GM21619 (cell line): ENCODE measurements around the gene EIF5A.
"Not testable (repeated sequence)": the region's sequence is repeated elsewhere in the genome, so short reads cannot be mapped to it uniquely, and the experiment has no call there.

Experiments
- ATAC-seq: cut with Tn5 transposase; IDR thresholded peaks from one replicate; pipeline ENCODE4 v1.9.1; 2021; ENCODE audit not compliant: unreplicated experiment

The EIF5A gene

GRCh38 chr17:7329997-7330637 lies 22.7 kb downstream of the EIF5A start:
- ATAC-seq, result peak; percentile 38

DNA sequence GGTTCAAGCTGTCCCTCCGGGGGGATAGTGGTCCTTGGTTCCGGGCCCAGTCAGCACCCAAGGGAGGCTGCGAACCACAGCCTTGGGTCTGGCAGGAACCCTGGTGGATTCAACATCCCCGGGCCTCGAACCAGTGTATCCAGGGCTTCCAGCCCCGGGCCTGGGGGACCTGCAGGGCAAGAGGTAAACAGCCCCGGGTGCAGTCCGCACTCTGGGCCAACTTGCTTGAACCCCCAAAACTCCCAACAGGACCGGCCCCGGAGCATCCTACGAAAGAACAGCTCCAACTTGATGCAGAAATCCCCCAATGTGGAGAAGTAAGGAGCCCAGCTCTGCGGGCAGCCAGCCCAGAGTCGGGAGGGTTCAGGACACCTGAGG lies 23.2 kb downstream of the EIF5A start:
- no peak for ATAC-seq

DNA sequence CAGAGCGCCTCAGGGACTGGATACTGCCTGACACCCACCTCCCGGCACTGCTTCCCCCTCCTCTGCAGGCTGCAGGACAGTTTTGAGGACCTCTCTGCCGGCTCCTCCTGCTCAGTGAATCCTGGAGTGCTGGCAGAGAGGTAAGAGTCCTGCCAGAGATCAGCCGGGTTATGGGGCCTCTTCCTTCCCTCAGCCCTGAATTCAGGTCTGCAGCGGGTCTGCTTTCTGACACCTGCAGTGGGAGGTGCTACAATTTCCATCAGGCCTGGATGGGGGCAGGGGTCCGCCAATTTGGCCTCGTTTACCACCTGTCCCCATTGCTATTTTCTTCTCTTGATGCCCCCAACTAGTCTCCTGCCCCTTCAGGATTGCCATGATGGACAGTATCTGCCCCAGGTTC lies 24.7 kb downstream of the EIF5A start:
- no peak for ATAC-seq

DNA sequence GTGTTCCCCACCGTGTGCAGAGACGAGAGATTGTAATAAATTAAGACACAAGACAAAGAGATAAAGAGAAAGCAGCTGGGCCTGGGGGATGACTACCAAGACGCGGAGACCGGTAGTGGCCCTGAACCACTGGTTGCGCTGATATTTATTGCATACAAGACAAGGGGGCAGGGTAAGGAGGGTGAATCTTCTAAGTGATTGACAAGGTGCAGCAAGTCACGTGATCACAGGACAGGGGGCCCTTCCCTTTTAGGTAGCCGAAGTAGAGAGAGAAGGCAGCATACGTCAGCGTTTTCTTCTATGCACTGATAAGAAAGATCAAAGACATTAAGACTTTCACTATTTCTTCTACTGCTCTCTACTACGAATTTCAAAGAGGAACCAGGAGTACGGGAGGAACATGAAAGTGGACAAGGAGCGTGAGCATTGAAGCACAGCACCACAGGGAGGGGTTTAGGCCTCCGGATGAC lies 25.2 kb downstream of the EIF5A start:
- not testable (repeated sequence) for ATAC-seq

GRCh38 chr17:7334938-7335538 lies 27.6 kb downstream of the EIF5A start:
- ATAC-seq, result no peak

- not testable (repeated sequence) for ATAC-seq
These were observed 28.3 kb downstream of the EIF5A start for GRCh38 chr17:7335765-7336164.

GRCh38 chr17:7336240-7337175 lies 29.1 kb downstream of the EIF5A start, which contains the start of gene ACAP1:
Gene ACAP1 (plus strand): TSS chr17:7336529. CDS start chr17:7336735, 206 bp downstream.
- peak; percentile 64 for ATAC-seq

DNA sequence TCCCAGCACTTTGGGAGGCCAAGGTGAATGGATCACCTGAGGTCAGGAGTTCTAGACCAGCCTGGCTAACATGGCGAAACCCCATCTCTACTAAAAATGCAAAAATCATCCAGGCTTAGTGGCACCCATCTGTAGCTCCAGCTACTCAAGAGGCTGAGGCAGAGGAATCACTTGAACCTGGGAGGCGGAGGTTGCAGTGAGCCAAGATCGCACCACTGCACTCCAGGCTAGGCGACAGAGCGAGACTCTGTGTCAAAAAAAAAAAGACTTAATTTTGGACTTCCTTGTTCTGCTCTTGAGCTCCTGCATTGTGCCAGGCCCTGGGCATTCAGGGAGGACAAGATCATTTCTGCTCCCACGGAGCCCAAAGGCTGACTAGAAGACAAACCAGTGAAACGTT lies 30.2 kb downstream of the EIF5A start:
- not testable (repeated sequence) for ATAC-seq

- no peak for ATAC-seq
These were observed 32.8 kb downstream of the EIF5A start for GRCh38 chr17:7340179-7340578.

DNA sequence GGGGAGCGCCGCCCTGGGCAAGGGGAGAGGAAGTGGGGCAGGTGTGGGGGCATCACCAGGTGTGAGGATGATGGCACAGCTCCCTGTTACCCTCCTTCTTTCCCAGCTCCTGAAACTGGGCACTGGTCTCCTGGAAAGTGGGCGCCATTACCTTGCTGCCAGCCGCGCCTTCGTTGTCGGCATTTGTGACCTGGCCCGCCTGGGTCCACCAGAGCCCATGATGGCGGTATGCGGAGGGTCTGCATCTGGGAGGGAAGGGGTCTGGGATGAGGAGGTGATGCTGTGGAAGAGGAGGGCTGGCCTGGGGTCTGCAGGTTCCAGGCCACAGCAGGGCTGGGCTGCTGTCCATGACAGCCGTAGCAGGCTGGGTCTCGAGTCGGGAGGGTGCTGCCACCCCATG lies 34.4 kb downstream of the EIF5A start:
- ATAC-seq, result no peak

DNA sequence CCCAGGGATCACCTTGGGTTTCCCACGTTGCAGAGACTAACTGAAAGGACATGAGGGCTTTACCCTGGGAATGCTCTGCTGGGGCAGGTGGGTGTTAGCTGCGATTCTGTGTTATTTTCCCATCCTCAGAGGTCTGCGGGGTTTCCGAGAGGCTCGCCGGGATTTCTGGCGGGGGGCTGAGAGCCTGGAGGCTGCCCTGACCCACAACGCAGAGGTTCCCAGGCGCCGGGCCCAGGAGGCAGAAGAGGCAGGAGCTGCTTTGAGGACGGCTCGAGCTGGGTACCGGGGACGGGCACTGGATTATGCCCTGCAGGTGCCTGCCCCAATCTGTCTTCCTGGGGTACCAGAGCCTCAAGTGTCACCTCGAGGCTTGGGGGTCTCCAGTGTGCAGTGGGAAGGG lies 35.8 kb downstream of the EIF5A start:
- ATAC-seq, result no peak

- no peak for ATAC-seq
These were observed 39.6 kb downstream of the EIF5A start for GRCh38 chr17:7346761-7347614.

- no peak for ATAC-seq
These were observed 40.4 kb downstream of the EIF5A start for GRCh38 chr17:7347630-7348477.

- no peak for ATAC-seq
These were observed 41.2 kb downstream of the EIF5A start for GRCh38 chr17:7348478-7349242.

DNA sequence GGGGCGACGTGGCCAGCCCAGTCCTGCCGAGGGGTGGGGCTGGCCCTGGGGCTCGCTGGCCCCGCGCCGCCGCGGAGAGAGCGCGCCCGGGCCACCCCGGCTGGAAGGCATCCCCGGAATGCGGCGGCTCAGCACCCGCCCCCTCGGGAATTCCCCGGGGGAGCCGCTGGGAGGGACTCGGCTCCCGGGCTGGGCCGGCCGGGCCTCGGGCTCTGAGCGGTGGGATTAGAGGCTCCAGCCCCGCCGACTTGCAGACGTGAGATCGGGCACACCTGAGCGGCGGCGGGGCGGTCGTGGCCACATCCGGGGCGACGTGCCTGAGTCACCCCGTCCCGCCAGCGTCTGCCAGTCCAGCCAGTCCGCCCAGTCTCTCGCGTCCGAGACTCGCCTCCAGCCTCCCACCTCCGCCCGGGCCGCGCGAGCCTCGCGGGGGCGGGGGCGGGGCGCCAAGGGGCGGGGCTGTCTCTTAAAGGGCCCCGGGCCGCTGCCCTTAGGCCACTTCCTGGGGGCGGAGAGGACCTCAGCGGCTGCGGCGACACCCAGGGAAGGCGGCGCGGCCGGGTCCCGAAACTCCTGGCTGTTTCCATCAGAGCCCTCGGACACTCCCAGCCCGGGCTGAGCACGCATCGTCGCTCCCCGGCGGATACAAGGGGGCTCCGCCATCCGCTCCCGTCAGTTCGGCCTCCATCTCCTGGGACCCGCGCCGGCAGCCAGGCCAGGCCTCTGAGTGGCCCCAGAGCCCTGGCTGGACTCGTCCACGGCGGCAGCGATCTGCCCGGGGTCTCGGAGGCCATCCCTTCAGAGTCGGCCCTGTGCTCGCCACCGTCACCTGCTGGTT lies 44.5 kb downstream of the EIF5A start, which contains the start of gene KCTD11:
TSS of gene KCTD11 (plus strand) at position 498 of the 838 bp plus-strand sequence.
- peak; percentile 60 for ATAC-seq

DNA sequence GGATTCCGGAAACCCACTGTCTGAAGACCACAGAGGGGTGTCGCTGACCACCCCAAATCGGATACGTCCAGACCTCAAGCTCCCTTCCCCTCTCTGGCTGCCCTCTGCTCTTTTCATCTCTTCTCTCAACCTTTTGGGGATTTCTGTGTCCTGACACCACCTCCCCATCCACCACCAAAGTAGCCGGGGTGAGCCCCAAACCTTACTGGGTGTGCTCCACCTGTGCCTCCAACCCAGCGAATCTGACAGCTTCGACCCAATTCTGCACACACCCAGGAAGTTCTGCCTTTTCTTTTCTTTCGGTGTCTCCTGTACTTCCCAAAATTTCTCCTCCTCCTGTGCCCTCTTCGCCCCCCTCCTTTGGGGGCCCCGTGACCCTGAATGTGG lies 45.1 kb downstream of the EIF5A start:
- ATAC-seq, result no peak

DNA sequence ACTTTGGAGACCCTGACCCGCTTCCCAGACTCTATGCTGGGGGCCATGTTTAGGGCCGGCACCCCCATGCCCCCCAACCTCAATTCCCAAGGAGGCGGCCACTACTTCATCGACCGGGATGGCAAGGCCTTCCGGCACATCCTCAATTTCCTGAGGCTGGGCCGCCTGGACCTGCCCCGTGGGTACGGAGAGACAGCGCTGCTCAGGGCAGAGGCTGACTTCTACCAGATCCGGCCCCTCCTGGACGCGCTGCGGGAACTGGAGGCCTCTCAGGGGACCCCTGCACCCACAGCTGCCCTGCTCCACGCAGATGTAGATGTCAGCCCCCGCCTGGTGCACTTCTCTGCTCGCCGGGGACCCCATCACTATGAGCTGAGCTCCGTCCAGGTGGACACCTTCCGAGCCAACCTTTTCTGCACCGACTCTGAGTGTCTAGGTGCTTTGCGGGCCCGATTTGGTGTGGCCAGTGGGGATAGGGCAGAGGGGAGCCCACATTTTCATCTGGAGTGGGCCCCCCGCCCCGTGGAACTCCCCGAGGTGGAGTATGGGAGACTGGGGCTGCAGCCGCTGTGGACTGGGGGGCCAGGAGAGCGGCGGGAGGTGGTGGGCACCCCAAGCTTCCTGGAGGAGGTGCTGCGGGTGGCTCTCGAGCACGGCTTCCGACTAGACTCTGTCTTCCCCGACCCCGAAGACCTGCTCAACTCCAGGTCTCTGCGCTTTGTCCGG lies 45.6 kb downstream of the EIF5A start:
- no peak for ATAC-seq
